GM23338 (cell line): Measurements from ENCODE around the gene CHMP4B. TPM values are rescaled to one million over a fixed set of nuclear protein-coding genes. Genes with fewer than 3 reads are reported as not detected.

Experiments
- ATAC-seq: fragments of 200-7000 bp; cut with Tn5 transposase; 3 replicates; pipeline ENCODE4 v1.9.1; 2020
- DNase-seq: peaks from one replicate; pipeline ENCODE4 v3.0.0-alpha.2; 2015; ENCODE audit warnings: low spot score
- H2AFZ ChIP-seq: fragments of 200-600 bp; sonication (generic); 2 replicates; pipeline ENCODE4 v1.8.0; 2016; ENCODE audit warnings: antibody characterized with exemption, mild to moderate bottlenecking, moderate library complexity
- H3F3A ChIP-seq: fragments of 200-600 bp; sonication (generic); replicated peaks from 2 replicates; pipeline ENCODE4 v1.8.0; 2017; ENCODE audit warnings: antibody characterized with exemption, mixed run types, low read depth
- H3K27ac ChIP-seq: fragments of 200-600 bp; sonication (generic); 2 replicates; pipeline ENCODE4 v1.6.1; 2016; ENCODE audit warnings: low read depth
- H3K27me3 ChIP-seq: fragments of 200-600 bp; sonication (generic); 2 replicates; pipeline ENCODE4 v1.8.0; 2016; ENCODE audit warnings: mild to moderate bottlenecking, mixed run types, moderate library complexity; ENCODE audit not compliant: insufficient read depth
- H3K36me3 ChIP-seq: fragments of 200-600 bp; sonication (generic); 2 replicates; pipeline ENCODE4 v1.8.0; 2016; ENCODE audit warnings: mild to moderate bottlenecking; ENCODE audit not compliant: insufficient read depth
- H3K4me1 ChIP-seq: fragments of 200-600 bp; sonication (generic); 2 replicates; pipeline ENCODE4 v1.8.0; 2016; ENCODE audit warnings: mild to moderate bottlenecking, moderate library complexity; ENCODE audit not compliant: insufficient read depth
- H3K4me2 ChIP-seq: fragments of 200-600 bp; sonication (generic); 2 replicates; pipeline ENCODE4 v1.7.1; 2017; ENCODE audit warnings: mixed run types
- H3K4me3 ChIP-seq: fragments of 200-600 bp; sonication (generic); 2 replicates; pipeline ENCODE4 v1.6.1; 2016; ENCODE audit warnings: mixed run types
- H3K79me2 ChIP-seq: fragments of 200-600 bp; sonication (generic); replicated peaks from 2 replicates; pipeline ENCODE4 v1.8.0; 2017; ENCODE audit warnings: mild to moderate bottlenecking; ENCODE audit not compliant: insufficient read depth
- H3K9me2 ChIP-seq: fragments of 200-600 bp; sonication (generic); 2 replicates; pipeline ENCODE4 v1.8.0; 2017; ENCODE audit not compliant: insufficient read depth
- H4K20me1 ChIP-seq: fragments of 200-600 bp; sonication (generic); replicated peaks from 2 replicates; pipeline ENCODE4 v1.8.0; 2017; ENCODE audit warnings: mild to moderate bottlenecking; ENCODE audit not compliant: insufficient read depth
- H3K27ac Mint-ChIP-seq: 2 replicates; pipeline ENCODE4 v1.8.0; 2020; ENCODE audit warnings: inconsistent platforms, mild to moderate bottlenecking, moderate library complexity, mixed read lengths
- H3K27me3 Mint-ChIP-seq: 3 replicates; pipeline ENCODE4 v1.8.0; 2022; ENCODE audit warnings: low read depth, mild to moderate bottlenecking, moderate library complexity, mixed read lengths, inconsistent platforms; ENCODE audit not compliant: insufficient read depth, poor library complexity
- H3K36me3 Mint-ChIP-seq: 3 replicates; pipeline ENCODE4 v1.8.0; 2021; ENCODE audit warnings: low read depth, mild to moderate bottlenecking, inconsistent platforms, moderate library complexity, mixed read lengths
- H3K4me1 Mint-ChIP-seq: 3 replicates; pipeline ENCODE4 v1.8.0; 2020; ENCODE audit warnings: mild to moderate bottlenecking, inconsistent platforms, mixed read lengths
- H3K4me3 Mint-ChIP-seq: 3 replicates; pipeline ENCODE4 v1.8.0; 2021; ENCODE audit warnings: moderate library complexity, mild to moderate bottlenecking, inconsistent platforms, mixed read lengths
- H3K9me3 Mint-ChIP-seq: 3 replicates; pipeline ENCODE4 v1.8.0; 2020; ENCODE audit warnings: moderate library complexity, mild to moderate bottlenecking, inconsistent platforms, mixed read lengths
- CREB1 ChIP-seq: fragments of 250-450 bp; sonication (Bioruptor Pico); IDR thresholded peaks from 2 replicates; pipeline ENCODE4 v1.5.0; 2020; ENCODE audit warnings: low read depth, mild to moderate bottlenecking, moderate library complexity
- EZH2 ChIP-seq: fragments of 200-600 bp; sonication (generic); IDR thresholded peaks from one replicate; pipeline ENCODE4 v1.8.0; 2017; ENCODE audit warnings: antibody characterized with exemption, mild to moderate bottlenecking, low read depth; ENCODE audit not compliant: unreplicated experiment
- EZH2phosphoT487 ChIP-seq: fragments of 200-600 bp; sonication (generic); IDR thresholded peaks from one replicate; pipeline ENCODE4 v1.8.1; 2018; ENCODE audit warnings: antibody characterized with exemption; ENCODE audit not compliant: unreplicated experiment
- JUNB ChIP-seq: IDR thresholded peaks from one replicate; pipeline ENCODE4 v1.6.1; 2016; ENCODE audit warnings: antibody characterized with exemption; ENCODE audit not compliant: unreplicated experiment
- POLR2AphosphoS5 ChIP-seq: IDR thresholded peaks from 2 replicates; pipeline ENCODE4 v1.6.1; 2016; ENCODE audit warnings: antibody characterized with exemption, low read depth
- STAT1 ChIP-seq: IDR thresholded peaks from one replicate; pipeline ENCODE4 v1.6.1; 2016; ENCODE audit warnings: antibody characterized with exemption; ENCODE audit not compliant: unreplicated experiment
- ZNF331 ChIP-seq: fragments of 250-450 bp; sonication (Bioruptor Pico); IDR thresholded peaks from 2 replicates; pipeline ENCODE4 v1.5.0; 2020; ENCODE audit warnings: low read depth, mild to moderate bottlenecking, moderate library complexity
- polyA plus RNA-seq: library from polyadenylated mRNA; unstranded; fragments of >200 nt; fragmentation: Nextera tagmentation; extraction: Ambion mirVana; gene quantifications from 2 replicates; pipeline ENCODE4 v1.2.1, GENCODE V29; 2016
- total RNA-seq: library from RNA; depleted of rRNA; stranded (reverse); fragments of >200 nt; shearing (Covaris generic); gene quantifications from 2 replicates; pipeline ENCODE4 v1.2.3, GENCODE V29; 2014
- TF ChIP-seq, protein P1 (sequence below): fragments of 250-450 bp; sonication (Bioruptor Pico); IDR thresholded peaks from 2 replicates; pipeline ENCODE4 v1.5.0; 2020; ENCODE audit warnings: mild to moderate bottlenecking, moderate library complexity
- TF ChIP-seq, protein P2 (sequence below): IDR thresholded peaks from 2 replicates; pipeline ENCODE4 v1.6.1; 2016; ENCODE audit warnings: antibody characterized with exemption
- TF ChIP-seq, protein P3 (sequence below): IDR thresholded peaks from one replicate; pipeline ENCODE4 v1.6.1; 2018; ENCODE audit warnings: antibody characterized with exemption; ENCODE audit not compliant: unreplicated experiment

CHMP4B gene
- total and polyA plus RNA-seq, 2 experiments from 2014 or later: 14.5 to 49.3 TPM

DNA sequence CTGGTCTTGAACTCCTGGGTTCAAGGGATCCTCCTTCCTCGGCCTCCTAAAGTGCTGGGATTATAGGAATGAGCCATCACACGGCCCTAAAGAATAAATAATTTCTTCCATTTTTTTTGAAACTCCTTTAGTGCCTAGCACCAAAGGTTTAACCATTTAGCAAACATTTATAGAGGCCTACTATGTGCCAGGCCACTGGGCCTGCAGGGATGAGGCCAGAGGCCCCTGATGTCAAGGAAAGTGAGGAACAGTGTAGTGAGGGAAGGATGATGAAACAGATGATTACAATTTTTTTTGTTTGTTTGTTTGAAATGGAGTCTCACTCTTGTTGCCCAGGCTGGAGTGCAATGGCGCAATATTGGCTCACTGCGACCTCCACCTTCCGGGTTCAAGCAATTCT, 45.6 kb upstream of the CHMP4B start:
- peaks cover 5% of the 10 kb centered on the region for H3K27me3 Mint-ChIP-seq
- H3K4me3 Mint-ChIP-seq: no peak overlapping the region
- peaks cover 6% of the 10 kb centered on the region for H3K4me1 Mint-ChIP-seq
- no peaks in the 10 kb centered on the region for H3K79me2 ChIP-seq
- H3F3A ChIP-seq: no peaks in the 10 kb centered on the region
- no peak overlapping the region for H3K4me2 ChIP-seq
- no peak for DNase-seq
- H3K4me1 ChIP-seq: no peaks in the 10 kb centered on the region
- no peaks in the 10 kb centered on the region for H3K27me3 ChIP-seq
- no peak overlapping the region for H3K27ac ChIP-seq
- no peak overlapping the region for H3K4me3 ChIP-seq
- no peak for ATAC-seq
- H3K27ac Mint-ChIP-seq: no peak overlapping the region
- TF ChIP-seq STAT1 (no peak), JUNB (no peak), EZH2phosphoT487 (no peak), CREB1 (no peak), ZNF331 (CRISPR knock-in tag) (no peak), EZH2 (no peak), POLR2AphosphoS5 (no peak)
- TF ChIP-seq, protein P1, sequence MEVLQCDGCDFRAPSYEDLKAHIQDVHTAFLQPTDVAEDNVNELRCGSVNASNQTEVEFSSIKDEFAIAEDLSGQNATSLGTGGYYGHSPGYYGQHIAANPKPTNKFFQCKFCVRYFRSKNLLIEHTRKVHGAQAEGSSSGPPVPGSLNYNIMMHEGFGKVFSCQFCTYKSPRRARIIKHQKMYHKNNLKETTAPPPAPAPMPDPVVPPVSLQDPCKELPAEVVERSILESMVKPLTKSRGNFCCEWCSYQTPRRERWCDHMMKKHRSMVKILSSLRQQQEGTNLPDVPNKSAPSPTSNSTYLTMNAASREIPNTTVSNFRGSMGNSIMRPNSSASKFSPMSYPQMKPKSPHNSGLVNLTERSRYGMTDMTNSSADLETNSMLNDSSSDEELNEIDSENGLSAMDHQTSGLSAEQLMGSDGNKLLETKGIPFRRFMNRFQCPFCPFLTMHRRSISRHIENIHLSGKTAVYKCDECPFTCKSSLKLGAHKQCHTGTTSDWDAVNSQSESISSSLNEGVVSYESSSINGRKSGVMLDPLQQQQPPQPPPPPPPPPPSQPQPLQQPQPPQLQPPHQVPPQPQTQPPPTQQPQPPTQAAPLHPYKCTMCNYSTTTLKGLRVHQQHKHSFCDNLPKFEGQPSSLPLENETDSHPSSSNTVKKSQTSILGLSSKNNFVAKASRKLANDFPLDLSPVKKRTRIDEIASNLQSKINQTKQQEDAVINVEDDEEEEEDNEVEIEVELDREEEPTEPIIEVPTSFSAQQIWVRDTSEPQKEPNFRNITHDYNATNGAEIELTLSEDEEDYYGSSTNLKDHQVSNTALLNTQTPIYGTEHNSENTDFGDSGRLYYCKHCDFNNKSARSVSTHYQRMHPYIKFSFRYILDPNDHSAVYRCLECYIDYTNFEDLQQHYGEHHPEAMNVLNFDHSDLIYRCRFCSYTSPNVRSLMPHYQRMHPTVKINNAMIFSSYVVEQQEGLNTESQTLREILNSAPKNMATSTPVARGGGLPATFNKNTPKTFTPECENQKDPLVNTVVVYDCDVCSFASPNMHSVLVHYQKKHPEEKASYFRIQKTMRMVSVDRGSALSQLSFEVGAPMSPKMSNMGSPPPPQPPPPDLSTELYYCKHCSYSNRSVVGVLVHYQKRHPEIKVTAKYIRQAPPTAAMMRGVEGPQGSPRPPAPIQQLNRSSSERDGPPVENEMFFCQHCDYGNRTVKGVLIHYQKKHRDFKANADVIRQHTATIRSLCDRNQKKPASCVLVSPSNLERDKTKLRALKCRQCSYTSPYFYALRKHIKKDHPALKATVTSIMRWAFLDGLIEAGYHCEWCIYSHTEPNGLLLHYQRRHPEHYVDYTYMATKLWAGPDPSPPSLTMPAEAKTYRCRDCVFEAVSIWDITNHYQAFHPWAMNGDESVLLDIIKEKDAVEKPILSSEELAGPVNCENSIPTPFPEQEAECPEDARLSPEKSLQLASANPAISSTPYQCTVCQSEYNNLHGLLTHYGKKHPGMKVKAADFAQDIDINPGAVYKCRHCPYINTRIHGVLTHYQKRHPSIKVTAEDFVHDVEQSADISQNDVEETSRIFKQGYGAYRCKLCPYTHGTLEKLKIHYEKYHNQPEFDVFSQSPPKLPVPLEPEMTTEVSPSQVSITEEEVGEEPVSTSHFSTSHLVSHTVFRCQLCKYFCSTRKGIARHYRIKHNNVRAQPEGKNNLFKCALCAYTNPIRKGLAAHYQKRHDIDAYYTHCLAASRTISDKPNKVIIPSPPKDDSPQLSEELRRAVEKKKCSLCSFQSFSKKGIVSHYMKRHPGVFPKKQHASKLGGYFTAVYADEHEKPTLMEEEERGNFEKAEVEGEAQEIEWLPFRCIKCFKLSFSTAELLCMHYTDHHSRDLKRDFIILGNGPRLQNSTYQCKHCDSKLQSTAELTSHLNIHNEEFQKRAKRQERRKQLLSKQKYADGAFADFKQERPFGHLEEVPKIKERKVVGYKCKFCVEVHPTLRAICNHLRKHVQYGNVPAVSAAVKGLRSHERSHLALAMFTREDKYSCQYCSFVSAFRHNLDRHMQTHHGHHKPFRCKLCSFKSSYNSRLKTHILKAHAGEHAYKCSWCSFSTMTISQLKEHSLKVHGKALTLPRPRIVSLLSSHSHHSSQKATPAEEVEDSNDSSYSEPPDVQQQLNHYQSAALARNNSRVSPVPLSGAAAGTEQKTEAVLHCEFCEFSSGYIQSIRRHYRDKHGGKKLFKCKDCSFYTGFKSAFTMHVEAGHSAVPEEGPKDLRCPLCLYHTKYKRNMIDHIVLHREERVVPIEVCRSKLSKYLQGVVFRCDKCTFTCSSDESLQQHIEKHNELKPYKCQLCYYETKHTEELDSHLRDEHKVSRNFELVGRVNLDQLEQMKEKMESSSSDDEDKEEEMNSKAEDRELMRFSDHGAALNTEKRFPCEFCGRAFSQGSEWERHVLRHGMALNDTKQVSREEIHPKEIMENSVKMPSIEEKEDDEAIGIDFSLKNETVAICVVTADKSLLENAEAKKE (CRISPR knock-in tag): no peak
- TF ChIP-seq, protein P2, sequence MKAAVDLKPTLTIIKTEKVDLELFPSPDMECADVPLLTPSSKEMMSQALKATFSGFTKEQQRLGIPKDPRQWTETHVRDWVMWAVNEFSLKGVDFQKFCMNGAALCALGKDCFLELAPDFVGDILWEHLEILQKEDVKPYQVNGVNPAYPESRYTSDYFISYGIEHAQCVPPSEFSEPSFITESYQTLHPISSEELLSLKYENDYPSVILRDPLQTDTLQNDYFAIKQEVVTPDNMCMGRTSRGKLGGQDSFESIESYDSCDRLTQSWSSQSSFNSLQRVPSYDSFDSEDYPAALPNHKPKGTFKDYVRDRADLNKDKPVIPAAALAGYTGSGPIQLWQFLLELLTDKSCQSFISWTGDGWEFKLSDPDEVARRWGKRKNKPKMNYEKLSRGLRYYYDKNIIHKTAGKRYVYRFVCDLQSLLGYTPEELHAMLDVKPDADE: no peak
- TF ChIP-seq, protein P3, sequence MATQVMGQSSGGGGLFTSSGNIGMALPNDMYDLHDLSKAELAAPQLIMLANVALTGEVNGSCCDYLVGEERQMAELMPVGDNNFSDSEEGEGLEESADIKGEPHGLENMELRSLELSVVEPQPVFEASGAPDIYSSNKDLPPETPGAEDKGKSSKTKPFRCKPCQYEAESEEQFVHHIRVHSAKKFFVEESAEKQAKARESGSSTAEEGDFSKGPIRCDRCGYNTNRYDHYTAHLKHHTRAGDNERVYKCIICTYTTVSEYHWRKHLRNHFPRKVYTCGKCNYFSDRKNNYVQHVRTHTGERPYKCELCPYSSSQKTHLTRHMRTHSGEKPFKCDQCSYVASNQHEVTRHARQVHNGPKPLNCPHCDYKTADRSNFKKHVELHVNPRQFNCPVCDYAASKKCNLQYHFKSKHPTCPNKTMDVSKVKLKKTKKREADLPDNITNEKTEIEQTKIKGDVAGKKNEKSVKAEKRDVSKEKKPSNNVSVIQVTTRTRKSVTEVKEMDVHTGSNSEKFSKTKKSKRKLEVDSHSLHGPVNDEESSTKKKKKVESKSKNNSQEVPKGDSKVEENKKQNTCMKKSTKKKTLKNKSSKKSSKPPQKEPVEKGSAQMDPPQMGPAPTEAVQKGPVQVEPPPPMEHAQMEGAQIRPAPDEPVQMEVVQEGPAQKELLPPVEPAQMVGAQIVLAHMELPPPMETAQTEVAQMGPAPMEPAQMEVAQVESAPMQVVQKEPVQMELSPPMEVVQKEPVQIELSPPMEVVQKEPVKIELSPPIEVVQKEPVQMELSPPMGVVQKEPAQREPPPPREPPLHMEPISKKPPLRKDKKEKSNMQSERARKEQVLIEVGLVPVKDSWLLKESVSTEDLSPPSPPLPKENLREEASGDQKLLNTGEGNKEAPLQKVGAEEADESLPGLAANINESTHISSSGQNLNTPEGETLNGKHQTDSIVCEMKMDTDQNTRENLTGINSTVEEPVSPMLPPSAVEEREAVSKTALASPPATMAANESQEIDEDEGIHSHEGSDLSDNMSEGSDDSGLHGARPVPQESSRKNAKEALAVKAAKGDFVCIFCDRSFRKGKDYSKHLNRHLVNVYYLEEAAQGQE: no peak
- no peaks in the 10 kb centered on the region for H3K9me3 Mint-ChIP-seq
- no peaks in the 10 kb centered on the region; the same call in 1 of the 2 replicates for H3K36me3 ChIP-seq
- 0 out of 3 replicates have a peak, but pooled peaks cover 3% of the 10 kb centered on the region for H3K36me3 Mint-ChIP-seq
- H4K20me1 ChIP-seq: no peaks in the 10 kb centered on the region
- no peaks in the 10 kb centered on the region for H3K9me2 ChIP-seq
- no peak overlapping the region for H2AFZ ChIP-seq
